Skeletal muscle satellite cell (primary cell): ENCODE results near the gene CDC42SE1.

Experiments used
- H3K27me3 ChIP-seq: 2 replicates; pipeline ENCODE4 v1.7.0; 2013; ENCODE audit warnings: low read length; ENCODE audit not compliant: control insufficient read depth, insufficient read depth
- H3K36me3 ChIP-seq: 2 replicates; pipeline ENCODE4 v1.7.0; 2013; ENCODE audit warnings: mild to moderate bottlenecking, control low read depth, low read length; ENCODE audit not compliant: insufficient read depth
- H3K4me1 ChIP-seq: 2 replicates; pipeline ENCODE4 v1.7.0; 2013; ENCODE audit warnings: low read length; ENCODE audit not compliant: control insufficient read depth, insufficient read depth
- H3K4me2 ChIP-seq: 2 replicates; pipeline ENCODE4 v1.7.0; 2013; ENCODE audit warnings: mild to moderate bottlenecking, low read length
- H3K4me3 ChIP-seq: 2 replicates; pipeline ENCODE4 v1.7.0; 2013; ENCODE audit warnings: low read length
- H3K9ac ChIP-seq: 2 replicates; pipeline ENCODE4 v1.7.0; 2013; ENCODE audit warnings: mild to moderate bottlenecking, low read depth, low read length, moderate library complexity
- H3K9me3 ChIP-seq: replicated peaks from 2 replicates; pipeline ENCODE4 v1.7.0; 2013; ENCODE audit warnings: mild to moderate bottlenecking, control low read depth, low read length
- small RNA-seq: library from RNA; depleted of rRNA; stranded (forward); fragments of <200 nt; gene quantifications from one replicate; pipeline ENCODE3, GENCODE V24; 2012

Gene CDC42SE1

DNA sequence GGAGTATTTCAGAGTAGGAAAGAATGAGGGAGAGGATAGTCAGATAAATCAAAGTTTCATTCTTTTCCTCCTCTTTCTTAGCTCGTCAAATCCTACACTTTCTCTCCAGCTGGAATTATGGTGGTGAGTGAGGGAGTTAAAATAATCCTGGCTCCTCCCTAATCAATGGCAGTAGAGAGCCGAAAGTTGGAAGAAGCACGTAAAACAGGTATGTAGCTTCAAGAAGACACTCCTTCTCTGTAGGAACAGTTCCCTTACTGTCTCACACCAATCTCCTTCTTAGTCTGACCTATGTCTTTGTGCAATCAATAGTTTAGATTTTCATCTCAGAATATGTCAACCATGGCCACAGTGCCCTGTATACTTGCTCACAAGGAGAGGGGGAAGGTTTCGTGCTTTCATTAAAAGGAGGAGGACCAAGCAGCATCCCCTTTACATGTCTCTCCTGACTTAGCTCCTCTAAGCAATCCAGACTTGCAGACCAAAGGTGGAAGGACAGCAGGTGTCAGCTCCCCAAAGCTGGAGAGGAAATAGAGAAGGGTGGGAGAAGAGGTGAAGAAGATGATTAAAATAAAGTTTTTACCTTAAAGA lies 53.6 kb downstream of the CDC42SE1 start:
- no peaks in the 10 kb centered on the region for H3K27me3 ChIP-seq
- peak overlapping the region; percentile 82 for H3K9ac ChIP-seq
- H3K9me3 ChIP-seq = no peaks in the 10 kb centered on the region
- peak overlapping the region; percentile 76 for H3K4me3 ChIP-seq
- no peaks in the 10 kb centered on the region for H3K36me3 ChIP-seq
- H3K4me1 ChIP-seq = peaks cover 38% of the 10 kb centered on the region
- H3K4me2 ChIP-seq = peak overlapping the region; percentile 93

DNA sequence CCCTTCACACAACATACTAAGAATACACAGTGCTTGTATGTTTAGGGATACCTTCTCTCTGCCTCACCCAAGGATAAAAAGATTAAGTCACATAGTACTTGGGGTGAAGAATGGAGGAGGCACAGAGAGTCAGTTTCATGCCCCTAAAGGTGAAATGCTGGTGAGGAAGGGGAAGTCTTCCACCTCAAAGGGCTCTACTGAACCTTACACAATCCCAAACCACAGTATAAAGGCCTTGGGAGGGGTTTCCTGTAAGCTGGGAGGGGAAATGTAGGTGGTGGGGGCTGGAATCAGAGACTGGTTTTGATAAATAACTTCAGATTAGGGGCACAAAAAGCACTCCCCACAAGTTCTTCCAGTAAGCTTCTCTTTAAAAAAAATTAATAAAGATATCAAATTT lies 56.2 kb downstream of the CDC42SE1 start:
- Histone ChIP-seq H3K27me3 (no peaks in the 10 kb centered on the region), H3K4me1 (peaks cover 42% of the 10 kb centered on the region), H3K9me3 (no peaks in the 10 kb centered on the region), H3K9ac (no peak overlapping the region), H3K4me2 (no peak overlapping the region), H3K36me3 (no peaks in the 10 kb centered on the region), H3K4me3 (no peak overlapping the region)

DNA sequence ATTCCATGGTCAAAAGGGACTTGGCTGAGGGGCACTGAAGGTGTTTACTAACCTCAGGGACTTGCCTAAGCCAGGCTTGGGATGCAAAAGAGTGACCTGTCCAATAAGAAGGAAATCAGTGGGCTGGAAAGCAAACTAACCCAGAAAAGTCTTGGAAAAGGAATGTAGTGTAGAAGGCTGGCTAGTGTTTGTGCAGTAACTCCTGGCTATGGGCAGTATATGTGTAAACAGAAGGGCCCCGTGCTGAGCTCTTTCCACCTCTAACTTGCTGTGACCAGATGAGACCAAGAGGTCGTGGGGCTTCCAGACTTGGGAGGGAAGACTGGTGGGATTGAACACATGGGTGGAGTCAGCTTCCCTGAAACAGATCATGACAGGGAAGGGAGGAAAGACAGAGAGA lies 56.8 kb downstream of the CDC42SE1 start:
- Histone ChIP-seq H3K9me3 (no peaks in the 10 kb centered on the region), H3K36me3 (peaks cover 4% of the 10 kb centered on the region), H3K4me2 (no peak overlapping the region), H3K9ac (no peak overlapping the region), H3K4me3 (no peak overlapping the region), H3K4me1 (peaks cover 38% of the 10 kb centered on the region), H3K27me3 (no peaks in the 10 kb centered on the region)

DNA sequence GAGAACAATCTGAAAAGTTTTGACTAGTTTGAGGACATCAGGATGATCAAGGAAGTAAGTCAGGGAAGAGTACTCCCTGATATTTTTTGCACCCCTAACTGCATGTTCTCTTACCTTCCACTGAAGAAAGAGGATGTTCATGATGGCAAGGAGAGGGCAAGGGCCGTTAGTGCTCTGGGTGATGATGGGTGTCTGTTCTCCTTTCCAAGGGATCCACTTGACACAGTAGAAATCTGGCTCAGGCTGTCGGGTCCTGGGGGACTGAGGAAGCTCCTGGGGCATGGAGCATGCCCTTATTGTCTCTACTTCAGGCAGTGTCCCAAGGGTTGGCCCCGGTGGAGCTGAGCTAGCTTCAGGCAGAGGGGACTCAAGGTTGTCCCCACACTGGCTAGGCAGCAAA lies 57.4 kb downstream of the CDC42SE1 start:
- no peak overlapping the region for H3K9ac ChIP-seq
- H3K4me1 ChIP-seq = peaks cover 34% of the 10 kb centered on the region
- no peaks in the 10 kb centered on the region for H3K9me3 ChIP-seq
- H3K36me3 ChIP-seq = peaks cover 5% of the 10 kb centered on the region
- H3K4me3 ChIP-seq = no peak overlapping the region
- no peak overlapping the region for H3K4me2 ChIP-seq
- H3K27me3 ChIP-seq = no peaks in the 10 kb centered on the region

DNA sequence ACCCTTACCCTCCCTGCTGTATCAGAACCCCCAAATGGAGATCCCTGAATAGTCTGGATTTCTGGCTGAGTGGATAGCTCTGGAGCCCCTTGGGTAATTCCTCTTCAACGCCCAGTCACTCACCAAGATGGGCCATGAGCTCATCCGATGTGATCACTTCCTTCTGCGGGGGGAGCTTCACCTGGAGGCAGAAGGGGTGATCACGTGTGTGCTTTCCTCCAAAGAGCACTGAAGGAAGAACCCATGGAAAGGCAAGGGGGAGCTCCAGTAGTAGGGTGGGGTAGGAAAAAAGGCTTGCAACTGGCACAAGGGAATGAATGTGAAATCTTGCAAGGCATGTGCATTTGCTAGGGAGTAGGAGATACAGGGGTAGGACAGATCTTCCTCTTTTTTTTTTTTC lies 57.8 kb downstream of the CDC42SE1 start:
- H3K4me3 ChIP-seq = no peak overlapping the region
- H3K27me3 ChIP-seq = no peaks in the 10 kb centered on the region
- no peak overlapping the region for H3K9ac ChIP-seq
- H3K36me3 ChIP-seq = peaks cover 9% of the 10 kb centered on the region
- peaks cover 31% of the 10 kb centered on the region for H3K4me1 ChIP-seq
- H3K4me2 ChIP-seq = no peak overlapping the region
- no peaks in the 10 kb centered on the region for H3K9me3 ChIP-seq

Small RNAs within 50 kb of the gene (small RNA-seq; reads per million reads assigned to genes)
- gene RNU6-884P = 0.56 reads per million
